IPS-20b (cell line): ENCODE measurements around the gene HAUS1.
A peak's percentile ranks its signal among the peaks of the same experiment; 100 is the strongest.
"Not testable (repeated sequence)": the region's sequence is repeated elsewhere in the genome, so short reads cannot be mapped to it uniquely, and the experiment has no call there.

ENCODE experiments used
- H3K27ac ChIP-seq: one replicate; pipeline ENCODE4 v1.5.1; 2013; ENCODE audit warnings: low read length
- H3K27me3 ChIP-seq: 2 replicates; pipeline ENCODE4 v1.6.1; 2013; ENCODE audit warnings: mild to moderate bottlenecking, low read length, inconsistent platforms; ENCODE audit not compliant: insufficient read depth
- H3K36me3 ChIP-seq: 2 replicates; pipeline ENCODE4 v1.6.1; 2013; ENCODE audit warnings: low read depth, mild to moderate bottlenecking, inconsistent platforms, low read length, moderate library complexity; ENCODE audit not compliant: insufficient read depth
- H3K4me1 ChIP-seq: 2 replicates; pipeline ENCODE4 v1.6.1; 2013; ENCODE audit warnings: mild to moderate bottlenecking, control low read depth, inconsistent platforms, low read length, moderate library complexity; ENCODE audit not compliant: insufficient read depth
- H3K4me3 ChIP-seq: 2 replicates; pipeline ENCODE4 v1.5.1; 2013; ENCODE audit warnings: mild to moderate bottlenecking, low read length, inconsistent platforms
- H3K9ac ChIP-seq: 2 replicates; pipeline ENCODE4 v1.6.1; 2013; ENCODE audit warnings: low read depth, mild to moderate bottlenecking, inconsistent platforms, low read length, moderate library complexity
- H3K9me3 ChIP-seq: 2 replicates; pipeline ENCODE4 v1.6.1; 2013; ENCODE audit warnings: mild to moderate bottlenecking, low read depth, low read length, inconsistent platforms; ENCODE audit not compliant: insufficient read depth

The HAUS1 gene

DNA sequence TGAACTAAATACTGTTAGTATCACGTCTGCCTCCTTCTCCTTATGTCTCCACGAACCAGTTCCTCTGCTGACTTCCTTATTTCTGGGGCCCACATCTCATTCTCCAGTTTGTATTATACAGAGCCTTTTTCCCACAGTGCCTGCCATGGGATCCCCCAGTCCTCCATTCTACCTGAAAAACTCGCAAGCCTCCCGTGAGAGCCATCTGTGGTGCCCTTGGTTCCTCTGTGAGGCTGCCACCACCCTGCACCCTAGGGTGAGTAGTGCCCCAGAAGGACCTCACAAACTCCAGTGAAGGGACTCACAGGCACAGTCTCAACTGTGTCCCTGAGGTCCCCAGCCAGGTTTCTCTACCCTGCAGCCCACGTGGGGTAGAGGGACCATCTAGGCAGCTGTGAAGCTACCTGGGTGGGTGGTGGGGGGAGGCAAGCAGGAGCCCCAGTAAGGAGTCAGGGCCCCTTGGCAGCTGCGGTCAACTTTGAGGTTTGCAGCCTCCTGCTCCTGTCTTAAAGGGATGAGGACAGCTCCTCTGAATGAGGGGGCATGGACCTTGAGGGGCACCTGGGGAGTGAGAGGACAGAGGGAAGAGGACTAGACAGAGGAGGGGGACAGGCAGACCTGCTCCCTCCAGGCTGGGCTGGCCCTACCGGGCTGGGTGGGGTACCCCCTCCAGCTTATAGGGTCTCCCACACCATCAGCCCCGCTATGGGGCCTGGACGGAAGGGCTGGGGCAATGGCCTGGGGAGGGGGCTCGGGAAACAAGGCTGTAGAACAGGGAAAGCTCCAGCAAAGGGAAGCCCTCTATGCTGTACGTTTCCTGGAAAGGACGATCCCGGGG lies 33.2 kb upstream of the HAUS1 start:
- H3K27ac ChIP-seq: no peak overlapping the region
- peaks cover 43% of the 10 kb centered on the region for H3K27me3 ChIP-seq
- peak overlapping the region; percentile 74 for H3K4me3 ChIP-seq
- H3K4me1 ChIP-seq: no peaks in the 10 kb centered on the region
- no peaks in the 10 kb centered on the region for H3K36me3 ChIP-seq
- H3K9ac ChIP-seq: peak overlapping the region; percentile 56; the same call in 1 of the 2 replicates
- no peaks in the 10 kb centered on the region for H3K9me3 ChIP-seq

DNA sequence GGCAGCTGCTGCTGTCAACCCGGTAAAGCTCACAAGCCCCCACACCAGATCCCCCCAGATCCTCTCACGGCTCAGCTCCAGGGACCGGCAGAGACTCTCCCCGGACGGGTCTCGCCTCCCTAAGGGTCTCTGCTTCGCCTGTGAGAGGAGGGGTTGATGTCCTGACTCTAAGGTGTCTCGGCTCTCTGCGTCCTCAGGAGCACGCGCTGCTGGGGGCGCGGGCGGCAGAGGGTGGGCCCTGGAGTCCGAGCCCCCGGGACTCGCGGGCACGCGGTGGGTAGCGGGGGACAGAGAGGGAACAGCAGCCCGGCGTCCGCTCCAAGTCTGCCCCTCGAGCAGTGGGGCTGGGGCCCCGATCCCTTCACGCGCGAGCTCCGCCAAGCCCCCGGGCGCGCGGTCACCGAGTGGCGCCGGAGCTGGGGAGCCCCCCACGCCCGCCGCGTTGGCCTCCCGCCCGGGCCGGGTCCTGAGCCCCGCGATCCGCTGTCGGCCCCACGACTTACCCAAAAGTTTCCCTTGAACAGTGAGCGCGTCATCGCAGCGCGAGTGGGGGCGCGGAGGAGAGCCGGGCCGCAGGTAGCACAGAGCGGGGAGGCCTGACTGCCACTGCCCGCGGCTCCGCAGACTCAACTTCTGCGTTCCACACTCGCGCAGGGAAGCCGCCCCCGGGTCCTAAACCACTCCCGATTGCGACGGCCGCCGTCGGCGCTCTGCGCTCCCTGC lies 32.4 kb upstream of the HAUS1 start, which contains the start of gene PSTPIP2:
PSTPIP2 (minus strand) TSS at position 608 of the 723 bp plus-strand sequence; CDS start at position 536, 72 bp downstream.
- H3K36me3 ChIP-seq: no peaks in the 10 kb centered on the region
- no peaks in the 10 kb centered on the region for H3K9me3 ChIP-seq
- peak within 1 kb of the TSS; percentile 74 for H3K4me3 ChIP-seq
- peaks cover 43% of the 10 kb centered on the region for H3K27me3 ChIP-seq
- H3K9ac ChIP-seq: peak within 1 kb of the TSS; percentile 56; the same call in 1 of the 2 replicates
- no peak within 1 kb of the TSS for H3K27ac ChIP-seq
- no peaks in the 10 kb centered on the region for H3K4me1 ChIP-seq

DNA sequence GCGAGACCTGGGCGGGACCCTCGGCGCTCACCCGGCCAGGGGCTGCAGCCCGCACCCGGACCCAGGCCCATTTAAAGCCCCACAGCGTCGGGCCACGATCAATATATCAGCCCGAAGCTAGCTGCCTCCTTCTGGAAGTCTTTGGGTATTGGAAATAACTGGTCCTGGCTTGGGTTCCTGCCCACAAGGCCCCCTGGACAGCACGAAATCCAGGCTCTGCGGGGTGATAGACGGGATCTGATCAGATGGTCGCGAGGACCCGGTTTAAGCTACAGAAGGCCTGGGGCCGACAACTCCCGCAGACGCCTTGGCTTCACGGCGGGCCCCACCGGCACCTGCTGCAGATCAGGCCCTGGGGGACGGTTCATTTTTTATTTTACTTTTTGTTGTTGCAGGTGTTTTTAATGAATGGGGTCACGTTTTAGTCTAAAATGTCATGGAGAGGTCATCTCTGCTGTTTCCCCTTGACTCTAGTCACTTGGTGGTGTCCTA lies 31.8 kb upstream of the HAUS1 start:
- no peaks in the 10 kb centered on the region for H3K9me3 ChIP-seq

DNA sequence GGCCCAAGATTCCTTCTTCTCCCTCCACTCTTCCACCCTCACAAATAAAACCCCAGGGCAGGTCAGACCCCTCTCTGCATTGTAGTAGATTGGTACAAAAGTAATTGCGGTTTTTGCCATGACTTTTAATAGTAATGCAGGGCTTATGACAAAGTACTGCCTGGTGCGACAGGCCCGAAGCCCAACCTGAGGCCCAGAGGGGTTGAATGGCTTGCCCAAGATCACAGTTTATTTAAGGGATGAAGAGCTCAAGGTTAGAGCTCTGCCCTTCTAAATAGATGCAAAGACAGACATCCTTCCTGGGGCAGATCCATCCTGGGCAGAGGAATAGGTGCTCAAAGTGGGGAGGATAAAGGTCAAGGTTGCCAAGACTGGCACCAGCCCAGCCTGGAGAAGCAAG lies 31.2 kb upstream of the HAUS1 start:
- no peak overlapping the region for H3K9ac ChIP-seq
- H3K27ac ChIP-seq: no peak overlapping the region
- no peaks in the 10 kb centered on the region for H3K9me3 ChIP-seq
- peaks cover 43% of the 10 kb centered on the region for H3K27me3 ChIP-seq
- H3K4me3 ChIP-seq: no peak overlapping the region
- H3K36me3 ChIP-seq: no peaks in the 10 kb centered on the region; the same call in 1 of the 2 replicates
- H3K4me1 ChIP-seq: no peaks in the 10 kb centered on the region

More for the DNA sequence above, 31.8 kb upstream of the HAUS1 start:
- Histone ChIP-seq H3K27me3 (peaks cover 43% of the 10 kb centered on the region), H3K9ac (no peak overlapping the region; the same call in 1 of the 2 replicates), H3K4me3 (peak overlapping the region; percentile 74), H3K27ac (no peak overlapping the region), H3K36me3 (no peaks in the 10 kb centered on the region), H3K4me1 (no peaks in the 10 kb centered on the region)

DNA sequence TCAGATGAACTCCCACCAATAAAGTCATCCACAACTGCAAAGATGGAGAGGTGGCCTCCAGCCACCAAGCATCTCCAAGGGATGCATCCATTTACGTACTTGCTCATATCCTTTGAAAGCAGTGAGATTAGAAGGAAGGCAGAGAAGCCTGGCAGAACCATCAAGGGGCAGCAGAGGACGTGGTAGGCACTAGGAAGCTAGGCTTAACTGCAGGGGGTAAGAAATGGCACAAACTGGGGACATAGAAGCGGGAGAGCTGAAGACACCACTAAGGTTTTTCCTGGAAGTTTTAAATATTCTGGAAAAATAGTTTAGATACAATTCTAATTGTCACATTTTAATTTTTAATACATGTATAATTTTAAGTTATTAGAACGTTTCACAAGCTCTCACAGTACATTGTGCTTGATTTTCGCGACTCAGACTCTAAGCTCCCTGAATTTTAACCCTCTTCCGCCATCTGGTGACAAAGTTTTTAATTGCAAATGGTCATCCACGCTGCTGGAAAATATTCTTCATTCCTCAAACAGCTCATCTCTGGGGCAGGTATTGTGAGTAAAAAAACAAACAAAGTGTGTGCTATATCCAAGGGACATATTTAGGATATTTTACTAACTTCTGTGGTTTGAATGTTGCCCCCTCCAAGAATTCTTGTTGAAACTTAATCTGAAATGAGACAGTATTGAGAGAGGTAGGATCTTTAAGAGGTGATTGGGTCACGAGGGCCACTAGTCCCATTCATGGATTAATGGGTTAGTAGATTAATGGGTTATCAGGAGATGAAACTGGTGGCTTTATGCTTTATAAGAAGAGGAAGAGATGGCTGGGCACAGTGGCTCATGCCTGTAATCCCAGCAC lies 30.5 kb upstream of the HAUS1 start:
- no peak overlapping the region for H3K4me3 ChIP-seq
- no peak overlapping the region for H3K9ac ChIP-seq
- peaks cover 5% of the 10 kb centered on the region for H3K36me3 ChIP-seq
- H3K9me3 ChIP-seq: no peaks in the 10 kb centered on the region
- no peak overlapping the region for H3K27ac ChIP-seq
- no peaks in the 10 kb centered on the region for H3K4me1 ChIP-seq
- H3K27me3 ChIP-seq: peaks cover 43% of the 10 kb centered on the region

- H3K9ac ChIP-seq: no peak overlapping the region
- H3K4me1 ChIP-seq: no peaks in the 10 kb centered on the region
- no peak overlapping the region for H3K4me3 ChIP-seq
- no peaks in the 10 kb centered on the region for H3K27me3 ChIP-seq
- no peaks in the 10 kb centered on the region for H3K9me3 ChIP-seq
- peaks cover 58% of the 10 kb centered on the region for H3K36me3 ChIP-seq
- no peak overlapping the region for H3K27ac ChIP-seq
These were observed 24.8 kb upstream of the HAUS1 start for GRCh38 chr18:46079336-46079735.

- Histone ChIP-seq H3K4me3 (no peak overlapping the region), H3K4me1 (no peaks in the 10 kb centered on the region), H3K9me3 (no peaks in the 10 kb centered on the region), H3K27ac (no peak overlapping the region), H3K9ac (no peak overlapping the region), H3K36me3 (peaks cover 66% of the 10 kb centered on the region), H3K27me3 (no peaks in the 10 kb centered on the region)
These were observed 24.0 kb upstream of the HAUS1 start for GRCh38 chr18:46080156-46080555.

DNA sequence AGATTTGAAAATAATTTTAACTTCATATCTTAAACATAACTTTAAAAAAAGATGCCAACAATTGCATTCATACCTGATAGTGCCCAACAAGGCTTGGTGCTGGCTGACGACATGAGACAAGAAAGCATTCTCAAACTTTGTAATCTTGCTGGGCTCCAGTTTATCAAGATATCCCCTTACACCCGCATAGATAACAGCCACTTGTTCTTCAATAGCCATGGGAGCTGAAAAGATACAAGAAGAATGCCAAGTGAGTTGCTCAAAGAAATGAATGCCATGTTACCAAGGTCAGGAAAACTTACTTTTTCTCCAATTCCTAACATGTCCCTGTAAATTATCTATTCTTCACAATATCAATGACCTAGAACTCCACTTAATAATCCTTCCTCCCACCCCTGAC lies 19.8 kb upstream of the HAUS1 start:
- peaks cover 96% of the 10 kb centered on the region for H3K36me3 ChIP-seq
- H3K27ac ChIP-seq: no peak overlapping the region
- H3K4me1 ChIP-seq: no peaks in the 10 kb centered on the region

GRCh38 chr18:46088501-46088900 lies 15.7 kb upstream of the HAUS1 start:
- H3K9ac ChIP-seq, H3K4me1 ChIP-seq, H3K27ac ChIP-seq, H3K9me3 ChIP-seq, H3K27me3 ChIP-seq, H3K4me3 ChIP-seq: not testable (repeated sequence)
- H3K36me3 ChIP-seq: peaks cover 99% of the 10 kb centered on the region

More for the DNA sequence above, 19.8 kb upstream of the HAUS1 start:
- Histone ChIP-seq H3K9ac (no peak overlapping the region), H3K4me3 (no peak overlapping the region), H3K9me3 (no peaks in the 10 kb centered on the region), H3K27me3 (no peaks in the 10 kb centered on the region)

DNA sequence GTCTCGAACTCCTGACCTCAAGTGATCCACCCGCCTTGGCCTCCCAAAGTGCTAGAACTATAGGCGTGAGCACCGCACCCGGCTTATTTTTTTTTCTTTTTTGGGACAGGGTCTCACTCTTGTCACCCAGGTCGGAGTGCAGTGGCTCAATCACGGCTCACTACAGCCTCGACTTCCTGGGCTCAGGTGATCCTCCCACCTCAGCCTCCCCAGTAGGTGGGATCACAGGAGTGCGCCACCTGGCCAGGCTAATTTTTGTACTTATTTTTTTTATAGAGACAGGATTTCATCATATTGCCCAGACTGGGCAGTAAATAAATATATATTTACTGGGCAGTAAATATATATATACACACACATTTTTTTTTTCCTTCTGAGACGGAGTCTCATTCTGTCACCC lies 8.7 kb upstream of the HAUS1 start:
- Histone ChIP-seq H3K9me3 (no peaks in the 10 kb centered on the region), H3K36me3 (peaks cover 57% of the 10 kb centered on the region), H3K27me3 (no peaks in the 10 kb centered on the region), H3K27ac (no peak overlapping the region), H3K4me1 (peaks cover 7% of the 10 kb centered on the region; the same call in 1 of the 2 replicates), H3K4me3 (no peak overlapping the region), H3K9ac (no peak overlapping the region)

GRCh38 chr18:46096651-46097300 lies 7.4 kb upstream of the HAUS1 start:
- Histone ChIP-seq H3K27ac (no peak overlapping the region), H3K4me1 (peaks cover 7% of the 10 kb centered on the region; the same call in 1 of the 2 replicates), H3K36me3 (peaks cover 45% of the 10 kb centered on the region), H3K4me3 (peak overlapping the region; percentile 99), H3K27me3 (no peaks in the 10 kb centered on the region), H3K9ac (peak overlapping the region; percentile 99), H3K9me3 (no peaks in the 10 kb centered on the region)
